NCI-H2196 treated with DMSO at 0.1 percent for 48 hours (cell line): ENCODE data around the gene CAPNS1.
"Not testable (repeated sequence)": the region's sequence is repeated elsewhere in the genome, so short reads cannot be mapped to it uniquely, and the experiment has no call there.

Experiments
- DNase-seq: peaks from one replicate; lab custom pipeline; 2025; ENCODE audit not compliant: unreplicated experiment; lab: John Stamatoyannopoulos, UW

CAPNS1 gene

GRCh38 chr19:36149673-36150406 lies 10.0 kb downstream of the CAPNS1 start:
- no peak for DNase-seq

GRCh38 chr19:36150586-36150985 lies 10.7 kb downstream of the CAPNS1 start:
- no peak for DNase-seq

- no peak for DNase-seq
These were observed 11.5 kb downstream of the CAPNS1 start for GRCh38 chr19:36151144-36152018.

GRCh38 chr19:36152019-36152351 lies 12.1 kb downstream of the CAPNS1 start:
- no peak for DNase-seq

- DNase-seq, result no peak
These were observed 12.7 kb downstream of the CAPNS1 start, which contains the start of gene COX7A1 for GRCh38 chr19:36152352-36153091. COX7A1 (minus strand) TSS chr19:36152447; CDS start chr19:36152407, 40 bp downstream.

- DNase-seq, result no peak
These were observed 13.3 kb downstream of the CAPNS1 start for GRCh38 chr19:36153126-36153525.

GRCh38 chr19:36160821-36161596 lies 21.1 kb downstream of the CAPNS1 start:
- no peak for DNase-seq

- no peak for DNase-seq
These were observed 23.9 kb downstream of the CAPNS1 start for GRCh38 chr19:36163813-36164212.

GRCh38 chr19:36169084-36169760 lies 29.4 kb downstream of the CAPNS1 start:
- DNase-seq, result peak; percentile 97

GRCh38 chr19:36172852-36173251 lies 33.0 kb downstream of the CAPNS1 start:
- DNase-seq, result no peak

GRCh38 chr19:36173846-36174245 lies 34.0 kb downstream of the CAPNS1 start:
- not testable (repeated sequence) for DNase-seq

GRCh38 chr19:36179077-36179476 lies 39.2 kb downstream of the CAPNS1 start:
- DNase-seq, result not testable (repeated sequence)

- DNase-seq, result no peak
These were observed 42.9 kb downstream of the CAPNS1 start for GRCh38 chr19:36182612-36183244.

- no peak for DNase-seq
These were observed 43.4 kb downstream of the CAPNS1 start for GRCh38 chr19:36183245-36183628.

- not testable (repeated sequence) for DNase-seq
These were observed 46.9 kb downstream of the CAPNS1 start for GRCh38 chr19:36186722-36187121.

GRCh38 chr19:36196249-36196648 lies 56.4 kb downstream of the CAPNS1 start:
- DNase-seq, result no peak

- DNase-seq, result no peak
These were observed 58.3 kb downstream of the CAPNS1 start for GRCh38 chr19:36198119-36198518.
